CD8-positive, alpha-beta memory T cell (primary cell): Measurements from ENCODE around the gene DGKI. TPM values are rescaled to one million over a fixed set of nuclear protein-coding genes. Genes with fewer than 3 reads are reported as not detected.

Experiments
- CTCF ChIA-PET: fragments of 350-600 bp; sonication (Branson Sonifier 250); formaldehyde crosslinking; loops from one replicate; lab custom pipeline; 2021; ENCODE audit warnings: antibody characterized with exemption; lab: Charles Lee
- POLR2A ChIA-PET: fragments of 350-600 bp; sonication (Branson Sonifier 250); formaldehyde crosslinking; loops from one replicate; lab custom pipeline; 2021; ENCODE audit warnings: antibody characterized with exemption; lab: Charles Lee
- DNase-seq, 5 donors: peaks; one replicate each; pipeline versions ENCODE4 v3.0.0 to v3.0.0-alpha.2; 2020 to 2022; ENCODE audit warnings: mixed read lengths in 1 of 5
- H3K27ac ChIP-seq: one replicate; pipeline ENCODE4 v1.7.0; 2013; ENCODE audit warnings: low read depth, mild to moderate bottlenecking, low read length, moderate library complexity
- H3K27me3 ChIP-seq: 2 replicates; pipeline ENCODE4 v1.7.0; 2013; ENCODE audit warnings: low read length, mild to moderate bottlenecking; ENCODE audit not compliant: insufficient read depth, poor library complexity, severe bottlenecking
- H3K36me3 ChIP-seq: 2 replicates; pipeline ENCODE4 v1.7.0; 2013; ENCODE audit warnings: mild to moderate bottlenecking, low read length, moderate library complexity; ENCODE audit not compliant: insufficient read depth
- H3K4me1 ChIP-seq: 2 replicates; pipeline ENCODE4 v1.7.0; 2013; ENCODE audit warnings: mild to moderate bottlenecking, low read length, moderate library complexity; ENCODE audit not compliant: insufficient read depth
- H3K4me3 ChIP-seq: 2 replicates; pipeline ENCODE4 v1.7.0; 2013; ENCODE audit warnings: mild to moderate bottlenecking, low read length
- H3K9me3 ChIP-seq: 2 replicates; pipeline ENCODE4 v1.7.0; 2013; ENCODE audit warnings: mild to moderate bottlenecking, low read length
- H3K27ac Mint-ChIP-seq, 8 donors: one replicate each; pipeline ENCODE4 v1.8.0; 2020 to 2021; ENCODE audit warnings: mixed read lengths in 8 of 8, mild to moderate bottlenecking in 6 of 8, inconsistent platforms in 3 of 8, moderate library complexity in 3 of 8
- H3K27me3 Mint-ChIP-seq, 2 donors: one replicate each; pipeline ENCODE4 v1.8.0; 2020 to 2021; ENCODE audit warnings: mixed read lengths in 2 of 2, mild to moderate bottlenecking in 1 of 2, moderate library complexity in 1 of 2
- H3K36me3 Mint-ChIP-seq, 3 donors: one replicate each; pipeline ENCODE4 v1.8.0; 2020 to 2021; ENCODE audit warnings: mixed read lengths in 3 of 3, inconsistent platforms in 1 of 3, mild to moderate bottlenecking in 1 of 3
- H3K4me1 Mint-ChIP-seq, 3 donors: one replicate each; pipeline ENCODE4 v1.8.0; 2020 to 2021; ENCODE audit warnings: mixed read lengths in 3 of 3, inconsistent platforms in 1 of 3, mild to moderate bottlenecking in 1 of 3
- H3K4me3 Mint-ChIP-seq, 7 donors: one replicate each; pipeline ENCODE4 v1.8.0; 2020 to 2021; ENCODE audit warnings: mixed read lengths in 7 of 7, mild to moderate bottlenecking in 6 of 7, moderate library complexity in 4 of 7, inconsistent platforms in 2 of 7
- H3K9me3 Mint-ChIP-seq, 5 donors: one replicate each; pipeline ENCODE4 v1.8.0; 2020 to 2022; ENCODE audit warnings: mixed read lengths in 5 of 5, mild to moderate bottlenecking in 3 of 5, moderate library complexity in 2 of 5, inconsistent platforms in 1 of 5
- polyA plus RNA-seq: library from polyadenylated mRNA; unstranded; fragments of 300-500 nt; fragmentation: Illumina TruSeq; gene quantifications from one replicate; pipeline ENCODE4 v1.2.3, GENCODE V29; 2021
- total RNA-seq, 2 experiments: library from RNA; stranded (reverse); gene quantifications; one replicate each; pipeline ENCODE4 v1.2.3, GENCODE V29; 2021

The DGKI gene
- total RNA-seq (1 to 10 TPM; 1.3 to 1.4 TPM), polyA plus RNA-seq (not detected)

GRCh38 chr7:137846827-137847567 lies at the start of gene DGKI:
Gene DGKI (minus strand): TSS chr7:137846974.
- Mint-ChIP-seq H3K9me3 (no peaks in the 10 kb centered on the region), H3K27ac (no peak within 1 kb of the TSS), H3K4me1 (peaks cover 4 to 16% (median 5%) of the 10 kb centered on the region in 3 donors), H3K36me3 (peaks cover 0 to 4% (median 0%) of the 10 kb centered on the region in 3 donors), H3K27me3 (peaks cover 51 to 58% of the 10 kb centered on the region in 2 donors), H3K4me3 (peak within 1 kb of the TSS; percentile 5 to 75 (median 65))
- peaks cover 19% of the 10 kb centered on the region for H3K27me3 ChIP-seq
- no peak within 1 kb of the TSS for H3K4me3 ChIP-seq
- H3K9me3 ChIP-seq = no peaks in the 10 kb centered on the region
- ChIA-PET POLR2A (no interaction called here), CTCF (no interaction called here)
- no peak within 1 kb of the TSS for H3K27ac ChIP-seq
- no peaks in the 10 kb centered on the region for H3K4me1 ChIP-seq
- no peaks in the 10 kb centered on the region for H3K36me3 ChIP-seq
- DNase-seq = no peak

GRCh38 chr7:137895301-137896221 lies 48.8 kb upstream of the DGKI start:
- POLR2A ChIA-PET = interaction anchor here (0.6 kb wide), 1 partner anchor 270 kb away, joined by 3 read pairs; no protein-coding TSS in a partner anchor
- DNase-seq = no peak
- Mint-ChIP-seq H3K36me3 (peaks cover 5 to 82% (median 20%) of the 10 kb centered on the region in 3 donors), H3K27ac (peak overlapping the region in 3 of 8 donors; percentile 11 to 82 (median 35)), H3K4me1 (peaks cover 14 to 19% (median 15%) of the 10 kb centered on the region in 3 donors), H3K4me3 (no peak overlapping the region), H3K9me3 (no peaks in the 10 kb centered on the region), H3K27me3 (no peaks in the 10 kb centered on the region)
- CTCF ChIA-PET = interaction anchor here (0.6 to 1.4 kb wide), 2 partner anchors 8 to 114 kb away, joined by 4 to 5 read pairs; no protein-coding TSS in a partner anchor
- Histone ChIP-seq H3K27ac (no peak overlapping the region), H3K36me3 (peaks cover 4% of the 10 kb centered on the region), H3K4me1 (no peaks in the 10 kb centered on the region), H3K9me3 (no peaks in the 10 kb centered on the region), H3K4me3 (no peak overlapping the region), H3K27me3 (no peaks in the 10 kb centered on the region)

GRCh38 chr7:137893143-137893742 lies 46.5 kb upstream of the DGKI start:
- Mint-ChIP-seq H3K27ac (no peak overlapping the region), H3K4me3 (no peak overlapping the region), H3K4me1 (peaks cover 0 to 3% (median 0%) of the 10 kb centered on the region in 3 donors), H3K36me3 (peaks cover 5 to 84% (median 20%) of the 10 kb centered on the region in 3 donors), H3K9me3 (no peaks in the 10 kb centered on the region), H3K27me3 (no peaks in the 10 kb centered on the region)
- CTCF ChIA-PET = interaction anchor here (1.5 to 2.1 kb wide), 2 partner anchors 11 to 109 kb away, joined by 6 to 7 read pairs; partner anchors contain the start of gene CREB3L2
- H3K9me3 ChIP-seq = no peaks in the 10 kb centered on the region
- no peak for DNase-seq
- no peak overlapping the region for H3K4me3 ChIP-seq
- H3K4me1 ChIP-seq = no peaks in the 10 kb centered on the region
- H3K36me3 ChIP-seq = peaks cover 4% of the 10 kb centered on the region
- POLR2A ChIA-PET = no interaction called here
- H3K27me3 ChIP-seq = no peaks in the 10 kb centered on the region
- H3K27ac ChIP-seq = no peak overlapping the region

- H3K27ac Mint-ChIP-seq = no peak overlapping the region
- no peaks in the 10 kb centered on the region for H3K4me1 Mint-ChIP-seq
- no peaks in the 10 kb centered on the region for H3K9me3 Mint-ChIP-seq
- Histone ChIP-seq H3K36me3 (peaks cover 4% of the 10 kb centered on the region), H3K4me1 (no peaks in the 10 kb centered on the region), H3K4me3 (no peak overlapping the region), H3K27me3 (no peaks in the 10 kb centered on the region), H3K9me3 (no peaks in the 10 kb centered on the region), H3K27ac (no peak overlapping the region)
- ChIA-PET POLR2A (no interaction called here), CTCF (interaction anchor here (0.7 kb wide), 1 partner anchor 118 kb away, joined by 3 read pairs; no protein-coding TSS in a partner anchor)
- no peak overlapping the region for H3K4me3 Mint-ChIP-seq
- peaks cover 5 to 80% (median 15%) of the 10 kb centered on the region in 3 donors for H3K36me3 Mint-ChIP-seq
- H3K27me3 Mint-ChIP-seq = no peaks in the 10 kb centered on the region
- DNase-seq = no peak
Observed at GRCh38 chr7:137891016-137891655, 44.4 kb upstream of the DGKI start.

GRCh38 chr7:137890449-137890921 lies 43.7 kb upstream of the DGKI start:
- Mint-ChIP-seq H3K4me1 (no peaks in the 10 kb centered on the region), H3K9me3 (no peaks in the 10 kb centered on the region), H3K4me3 (no peak overlapping the region), H3K27me3 (no peaks in the 10 kb centered on the region), H3K27ac (peak overlapping the region in 1 of 8 donors; percentile 43), H3K36me3 (peaks cover 1 to 80% (median 16%) of the 10 kb centered on the region in 3 donors)
- Histone ChIP-seq H3K27me3 (no peaks in the 10 kb centered on the region), H3K27ac (no peak overlapping the region), H3K36me3 (peaks cover 8% of the 10 kb centered on the region), H3K9me3 (no peaks in the 10 kb centered on the region), H3K4me1 (no peaks in the 10 kb centered on the region), H3K4me3 (no peak overlapping the region)
- no peak for DNase-seq
- ChIA-PET POLR2A (no interaction called here), CTCF (interaction anchor here (0.7 kb wide), 1 partner anchor 118 kb away, joined by 3 read pairs; no protein-coding TSS in a partner anchor)

- Mint-ChIP-seq H3K4me1 (no peaks in the 10 kb centered on the region), H3K4me3 (no peak overlapping the region), H3K27me3 (no peaks in the 10 kb centered on the region), H3K9me3 (no peaks in the 10 kb centered on the region), H3K27ac (peak overlapping the region in 3 of 8 donors; percentile 19 to 76 (median 66)), H3K36me3 (peaks cover 3 to 78% (median 14%) of the 10 kb centered on the region in 3 donors)
- ChIA-PET CTCF (interaction anchor here (1.0 kb wide), 1 partner anchor 19 kb away, joined by 3 read pairs; no protein-coding TSS in a partner anchor), POLR2A (no interaction called here)
- Histone ChIP-seq H3K9me3 (no peaks in the 10 kb centered on the region), H3K27ac (no peak overlapping the region), H3K27me3 (no peaks in the 10 kb centered on the region), H3K4me3 (no peak overlapping the region), H3K36me3 (peaks cover 20% of the 10 kb centered on the region), H3K4me1 (no peaks in the 10 kb centered on the region)
- DNase-seq = no peak
Observed at GRCh38 chr7:137888241-137888640, 41.5 kb upstream of the DGKI start.

- no peak for DNase-seq
- H3K9me3 ChIP-seq = no peaks in the 10 kb centered on the region
- no peaks in the 10 kb centered on the region for H3K27me3 Mint-ChIP-seq
- H3K4me1 Mint-ChIP-seq = no peaks in the 10 kb centered on the region
- H3K27ac ChIP-seq = no peak overlapping the region
- no peak overlapping the region for H3K4me3 ChIP-seq
- CTCF ChIA-PET = no interaction called here
- H3K36me3 Mint-ChIP-seq = peaks cover 10 to 82% (median 22%) of the 10 kb centered on the region in 3 donors
- peak overlapping the region in 3 of 8 donors; percentile 25 to 86 (median 55) for H3K27ac Mint-ChIP-seq
- H3K36me3 ChIP-seq = peaks cover 25% of the 10 kb centered on the region
- H3K4me1 ChIP-seq = no peaks in the 10 kb centered on the region
- no peak overlapping the region for H3K4me3 Mint-ChIP-seq
- H3K9me3 Mint-ChIP-seq = no peaks in the 10 kb centered on the region
- no peaks in the 10 kb centered on the region for H3K27me3 ChIP-seq
- POLR2A ChIA-PET = no interaction called here
Observed at GRCh38 chr7:137886746-137887145, 40.0 kb upstream of the DGKI start.
